Epithelial cell of esophagus (primary cell): ENCODE measurements around the gene CAP2.
"Not testable (repeated sequence)": the region's sequence is repeated elsewhere in the genome, so short reads cannot be mapped to it uniquely, and the experiment has no call there.

Source experiments
- DNase-seq: peaks from one replicate; pipeline ENCODE4 v3.0.0; 2010; ENCODE audit warnings: low read depth
- H3K4me3 ChIP-seq: 2 replicates; pipeline ENCODE4 v1.5.1; 2011; ENCODE audit warnings: mild to moderate bottlenecking, low read length, control low read depth
- TF ChIP-seq, protein P1 (sequence below): IDR thresholded peaks from 2 replicates; pipeline ENCODE4 v1.5.1; 2011; ENCODE audit warnings: low read depth, mild to moderate bottlenecking, low read length, control low read depth, inconsistent platforms; ENCODE audit not compliant: insufficient read depth; ENCODE audit errors: missing control alignments

The CAP2 gene

DNA sequence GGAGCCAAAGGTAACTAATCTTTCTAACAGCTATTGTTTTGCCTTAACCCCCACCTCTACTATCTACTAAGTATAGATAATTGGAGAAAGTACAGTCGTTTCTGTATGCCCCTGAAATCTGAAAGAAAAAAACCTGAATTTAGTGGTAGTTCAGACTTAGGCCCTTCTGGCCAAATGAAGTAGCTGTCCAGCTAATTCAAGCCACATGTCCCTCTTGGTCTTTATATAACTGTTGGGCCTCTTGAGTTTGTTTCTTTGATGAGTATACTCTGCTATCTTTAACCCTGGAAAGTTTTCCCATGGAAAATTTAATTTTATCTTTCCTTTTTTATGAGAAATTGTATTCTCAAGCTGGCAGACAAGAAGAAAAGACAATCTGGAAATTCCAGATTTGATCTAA, 133.7 kb downstream of the CAP2 start:
- TF ChIP-seq, protein P1, sequence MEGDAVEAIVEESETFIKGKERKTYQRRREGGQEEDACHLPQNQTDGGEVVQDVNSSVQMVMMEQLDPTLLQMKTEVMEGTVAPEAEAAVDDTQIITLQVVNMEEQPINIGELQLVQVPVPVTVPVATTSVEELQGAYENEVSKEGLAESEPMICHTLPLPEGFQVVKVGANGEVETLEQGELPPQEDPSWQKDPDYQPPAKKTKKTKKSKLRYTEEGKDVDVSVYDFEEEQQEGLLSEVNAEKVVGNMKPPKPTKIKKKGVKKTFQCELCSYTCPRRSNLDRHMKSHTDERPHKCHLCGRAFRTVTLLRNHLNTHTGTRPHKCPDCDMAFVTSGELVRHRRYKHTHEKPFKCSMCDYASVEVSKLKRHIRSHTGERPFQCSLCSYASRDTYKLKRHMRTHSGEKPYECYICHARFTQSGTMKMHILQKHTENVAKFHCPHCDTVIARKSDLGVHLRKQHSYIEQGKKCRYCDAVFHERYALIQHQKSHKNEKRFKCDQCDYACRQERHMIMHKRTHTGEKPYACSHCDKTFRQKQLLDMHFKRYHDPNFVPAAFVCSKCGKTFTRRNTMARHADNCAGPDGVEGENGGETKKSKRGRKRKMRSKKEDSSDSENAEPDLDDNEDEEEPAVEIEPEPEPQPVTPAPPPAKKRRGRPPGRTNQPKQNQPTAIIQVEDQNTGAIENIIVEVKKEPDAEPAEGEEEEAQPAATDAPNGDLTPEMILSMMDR, result no peak
- DNase-seq, result no peak
- no peak overlapping the region for H3K4me3 ChIP-seq

DNA sequence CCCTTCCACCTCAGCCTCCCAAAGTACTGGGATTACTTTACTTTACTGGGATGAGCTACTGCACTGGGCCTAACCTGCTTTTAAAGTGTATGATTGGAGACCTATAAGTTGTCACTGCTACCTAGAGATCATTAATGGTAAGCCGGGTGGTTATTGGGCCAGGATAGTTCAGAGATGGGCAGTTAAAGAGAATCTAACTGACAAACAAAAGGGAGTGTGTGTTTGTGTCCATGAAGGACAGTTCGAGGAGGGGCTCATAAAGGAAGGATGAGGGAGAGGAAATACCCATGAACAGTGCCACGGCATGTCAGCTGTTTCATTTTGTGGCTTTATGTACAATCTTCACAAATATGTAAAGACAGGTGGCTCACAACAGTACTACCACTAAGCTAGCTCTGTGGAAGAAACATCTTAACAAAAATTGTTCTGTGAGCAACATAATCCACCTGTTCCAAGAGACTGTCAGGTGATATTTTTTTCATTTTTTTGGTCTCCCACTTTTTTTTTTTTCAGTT, 137.0 kb downstream of the CAP2 start:
- TF ChIP-seq, protein P1, result no peak
- no peak overlapping the region for H3K4me3 ChIP-seq
- DNase-seq, result no peak

DNA sequence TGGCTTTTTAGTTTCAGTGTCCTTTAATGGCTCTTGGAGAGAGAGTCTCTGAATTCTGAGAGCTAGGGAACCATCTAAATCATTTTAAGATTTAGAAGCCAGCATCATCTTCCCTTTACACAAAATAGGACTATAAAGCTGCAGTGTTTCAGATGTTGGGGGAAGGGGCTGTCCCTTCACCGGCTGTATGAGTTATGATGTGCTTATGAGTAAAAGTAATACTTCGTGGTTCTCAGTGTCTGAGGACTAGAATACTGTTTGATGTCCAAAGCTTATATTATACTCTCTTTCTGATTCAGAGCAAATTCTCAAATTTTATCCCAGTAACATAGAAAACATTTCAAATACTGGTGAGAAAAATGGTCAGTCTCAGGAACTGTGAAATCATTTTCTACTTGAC, 143.2 kb downstream of the CAP2 start:
- DNase-seq, result no peak
- TF ChIP-seq, protein P1, result no peak
- H3K4me3 ChIP-seq, result no peak overlapping the region

DNA sequence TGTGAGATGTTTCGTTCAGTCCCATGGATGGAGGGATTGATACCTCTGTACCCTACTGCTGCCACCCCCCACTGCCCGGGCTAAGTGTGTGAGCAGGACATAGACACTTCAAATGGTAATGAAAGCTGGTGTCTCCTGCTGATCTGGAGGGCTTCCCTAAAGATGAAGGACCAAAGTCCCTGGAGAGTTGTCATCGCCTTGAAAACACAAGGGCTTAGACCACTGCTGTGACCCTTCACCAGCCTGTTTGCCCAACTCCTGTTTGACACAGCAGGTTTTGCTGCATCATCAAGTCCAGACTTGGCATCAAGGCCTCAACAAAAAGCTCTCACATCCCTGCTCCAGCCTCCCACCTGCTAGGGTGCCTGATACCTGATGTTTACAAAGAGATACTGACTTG, 148.8 kb downstream of the CAP2 start:
- TF ChIP-seq, protein P1, result no peak
- DNase-seq, result no peak
- no peak overlapping the region for H3K4me3 ChIP-seq

DNA sequence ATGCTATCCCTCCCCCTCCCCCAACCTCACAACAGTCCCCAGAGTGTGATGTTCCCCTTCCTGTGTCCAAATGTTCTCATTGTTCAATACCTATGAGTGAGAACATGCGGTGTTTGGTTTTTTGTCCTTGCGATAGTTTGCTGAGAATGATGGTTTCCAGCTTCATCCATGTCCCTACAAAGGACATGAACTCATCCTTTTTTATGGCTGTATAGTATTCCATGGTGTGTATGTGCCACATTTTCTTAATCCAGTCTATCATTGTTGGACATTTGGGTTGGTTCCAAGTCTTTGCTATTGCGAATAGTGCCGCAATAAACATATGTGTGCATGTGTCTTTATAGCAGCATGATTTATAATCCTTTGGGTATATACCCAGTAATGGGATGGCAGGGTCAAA, 152.3 kb downstream of the CAP2 start:
- not testable (repeated sequence) for H3K4me3 ChIP-seq, DNase-seq

DNA sequence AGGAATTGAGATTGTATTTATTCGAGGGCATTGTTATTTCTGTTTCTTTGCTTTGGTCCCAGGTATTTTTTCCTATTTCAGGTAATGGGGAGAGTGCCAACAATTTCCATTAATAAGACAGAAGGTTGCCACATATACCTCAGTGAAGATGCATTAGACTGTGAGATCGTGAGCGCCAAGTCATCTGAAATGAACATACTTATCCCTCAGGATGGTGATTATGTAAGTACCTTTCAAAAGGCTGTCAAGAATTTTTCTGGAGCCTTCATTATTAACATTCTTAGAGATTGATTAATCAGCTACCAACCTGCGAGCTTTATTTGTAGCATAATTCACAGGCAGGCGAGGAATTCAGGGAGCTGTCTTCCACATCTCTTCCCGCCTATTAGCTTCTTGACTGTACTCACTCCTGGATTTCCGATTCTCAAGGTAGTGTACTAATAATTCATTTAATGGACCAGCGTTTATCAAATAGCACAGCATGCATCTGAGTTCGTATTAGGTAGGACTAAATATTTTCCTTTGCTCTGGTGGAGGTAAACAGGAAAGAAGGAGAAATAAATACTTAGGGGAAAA, 158.1 kb downstream of the CAP2 start:
- H3K4me3 ChIP-seq, result no peak overlapping the region
- TF ChIP-seq, protein P1, result no peak
- DNase-seq, result no peak

DNA sequence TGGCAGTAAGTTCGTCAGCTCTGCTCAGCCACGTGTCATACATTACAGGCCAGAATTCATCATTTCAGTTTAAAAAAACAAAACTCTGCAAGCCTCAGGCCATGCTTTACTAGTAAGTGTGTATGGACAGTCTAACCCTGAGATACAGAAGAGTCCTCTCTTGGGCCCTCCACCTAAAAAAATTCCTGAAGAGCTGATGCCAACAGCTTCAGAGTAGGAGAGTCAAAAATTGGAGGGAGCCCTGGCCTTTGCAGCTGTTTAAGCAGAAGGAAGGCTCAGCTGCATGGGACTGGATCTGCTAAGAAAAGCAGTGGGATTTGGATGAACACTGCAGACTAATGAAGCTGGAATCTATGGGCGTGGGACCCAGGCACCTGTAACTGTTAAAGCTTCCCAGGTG, 159.5 kb downstream of the CAP2 start:
- no peak for DNase-seq
- no peak overlapping the region for H3K4me3 ChIP-seq
- TF ChIP-seq, protein P1, result no peak
